Measurements from ENCODE around the gene GGN.
"Not testable (repeated sequence)": the region's sequence is repeated elsewhere in the genome, so short reads cannot be mapped to it uniquely, and the experiment has no call there.

GGN gene

DNA sequence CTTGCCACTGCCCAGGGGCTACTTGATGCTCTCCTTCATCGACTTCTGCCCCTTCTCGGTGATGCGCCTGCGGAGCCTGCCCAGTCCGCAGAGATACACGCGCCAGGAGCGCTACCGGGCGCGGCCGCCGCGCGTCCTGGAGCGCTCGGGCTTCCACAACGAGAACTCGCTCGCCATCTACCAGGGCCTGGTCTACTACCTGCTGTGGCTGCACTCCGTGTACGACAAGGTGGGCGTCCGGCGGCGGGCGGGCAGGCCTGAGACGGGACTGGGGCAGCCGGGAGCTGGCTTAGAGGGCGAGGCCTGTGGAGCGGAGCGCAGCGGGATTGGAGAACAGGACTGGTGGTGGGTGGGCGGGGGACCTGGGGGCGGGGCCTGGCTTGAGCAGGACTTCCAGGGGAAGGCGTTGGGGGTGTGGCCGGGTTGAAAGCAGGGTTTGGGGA, 26.2 kb downstream of the GGN start:
- no peak for DNase-seq (ENCODE audit: low read depth)

DNA sequence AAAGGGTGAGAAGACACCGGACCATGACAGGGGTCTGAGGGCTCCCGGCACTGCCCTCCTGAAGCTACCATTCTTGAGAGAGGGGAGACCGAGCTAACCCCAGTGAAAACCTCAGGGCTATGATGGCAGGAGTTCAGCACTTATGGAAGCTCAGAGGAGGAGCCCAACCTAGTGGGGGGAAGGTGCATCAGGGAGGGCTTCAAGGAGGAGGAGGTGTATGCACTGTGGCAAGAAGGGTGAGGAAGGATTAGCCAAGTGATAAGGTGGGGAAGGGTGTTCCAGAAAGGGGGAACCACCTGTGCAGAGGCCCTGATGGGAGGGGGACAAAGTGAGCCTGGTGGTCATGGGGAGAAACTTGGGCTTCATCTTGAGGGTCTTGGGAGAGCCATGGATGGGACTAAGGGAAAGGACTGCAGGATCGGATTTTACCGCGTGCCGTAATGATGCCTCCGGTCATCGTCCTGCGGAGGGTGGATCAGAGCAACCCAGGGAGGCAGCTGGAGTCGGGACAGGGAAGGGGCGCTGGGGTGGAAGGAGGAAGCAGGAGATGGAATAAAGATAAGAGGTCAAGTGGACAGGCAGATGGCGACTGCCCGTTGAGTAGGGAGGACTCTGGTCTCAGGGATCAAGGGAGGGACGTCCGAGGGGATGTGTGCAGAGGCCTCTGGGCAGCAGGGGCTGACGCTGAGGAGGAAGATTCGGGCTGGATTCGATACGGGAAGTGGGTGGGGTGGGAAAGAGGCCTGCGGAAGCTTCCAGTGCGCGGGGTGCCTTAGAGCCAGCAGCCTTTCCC, 26.8 kb downstream of the GGN start:
- DNase-seq (ENCODE audit: low read depth) = no peak

DNA sequence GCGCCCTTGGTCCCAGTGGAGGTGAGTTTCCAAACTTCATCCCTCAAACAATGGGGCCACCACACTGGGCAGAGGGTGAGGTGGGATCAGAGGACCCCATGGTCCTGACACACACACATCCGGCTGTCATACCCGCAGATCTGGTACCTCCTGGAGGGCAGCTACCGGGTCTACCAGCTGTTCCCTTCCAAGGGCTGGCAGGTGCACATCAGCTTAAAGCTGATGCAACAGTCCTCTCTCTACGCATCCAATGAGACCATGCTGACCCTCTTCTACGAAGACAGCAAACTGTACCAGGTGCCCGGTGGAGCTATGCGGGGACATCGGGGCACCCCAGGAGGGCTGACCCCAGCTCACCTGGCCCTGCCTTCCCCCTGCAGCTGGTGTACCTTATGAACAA, 27.5 kb downstream of the GGN start:
- no peak for DNase-seq (ENCODE audit: low read depth)

DNA sequence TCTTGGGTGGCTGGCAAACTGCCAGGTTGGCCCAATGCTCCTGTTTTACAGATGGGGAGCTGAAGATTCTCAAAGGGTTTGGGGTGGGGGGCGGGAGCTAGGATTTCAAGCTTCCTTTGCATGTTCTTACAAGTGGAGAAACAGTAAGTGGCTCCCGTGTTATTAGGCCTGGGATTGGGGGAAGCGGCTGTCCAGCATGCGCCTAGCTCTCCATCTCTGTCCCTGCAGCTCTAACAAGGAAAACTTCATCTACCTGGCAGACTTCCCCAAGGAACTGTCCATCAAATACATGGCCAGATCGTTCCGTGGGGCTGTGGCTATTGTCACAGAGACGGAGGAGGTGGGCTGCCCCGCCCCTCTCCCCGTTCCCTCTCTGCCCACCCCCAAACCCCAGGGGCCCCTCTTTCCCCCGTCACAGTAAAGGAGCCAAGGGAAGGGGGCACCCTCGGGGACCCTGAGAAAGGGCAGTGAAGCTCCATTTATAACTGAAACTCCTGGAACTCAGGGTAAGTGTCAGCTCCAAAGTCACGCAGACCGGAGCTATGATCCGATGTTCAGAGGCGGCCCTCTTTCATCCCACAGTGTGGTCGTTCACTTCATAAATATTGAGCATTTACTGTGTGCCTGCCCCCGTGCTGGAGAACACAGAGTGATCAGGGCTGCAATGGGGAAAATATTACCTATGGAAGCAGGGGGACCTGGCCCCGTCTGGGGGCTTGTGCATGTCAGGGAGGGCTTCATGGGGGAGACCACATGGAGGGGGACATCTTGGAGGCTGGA, 28.4 kb downstream of the GGN start:
- no peak for DNase-seq (ENCODE audit: low read depth)

DNA sequence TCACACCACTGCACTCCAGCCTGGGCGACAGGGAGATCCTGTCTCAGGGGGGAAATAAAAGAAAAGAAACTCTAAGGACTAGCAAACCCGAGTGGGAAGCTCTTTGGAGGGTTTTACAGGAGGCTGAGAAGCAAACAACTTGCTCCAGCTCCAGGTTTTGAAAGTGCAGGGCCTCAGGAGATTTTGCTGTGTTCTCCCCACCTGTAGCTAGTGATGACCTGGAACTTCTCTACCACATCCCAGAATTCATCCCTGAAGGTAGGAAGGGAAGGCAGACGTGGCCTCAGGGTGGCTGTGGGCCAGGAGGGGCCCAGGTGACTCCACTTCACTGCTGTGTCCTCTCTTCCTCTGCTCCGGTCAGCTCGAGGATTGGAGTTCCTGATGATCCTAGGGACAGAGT, 29.8 kb downstream of the GGN start:
- no peak for DNase-seq (ENCODE audit: low read depth)

DNA sequence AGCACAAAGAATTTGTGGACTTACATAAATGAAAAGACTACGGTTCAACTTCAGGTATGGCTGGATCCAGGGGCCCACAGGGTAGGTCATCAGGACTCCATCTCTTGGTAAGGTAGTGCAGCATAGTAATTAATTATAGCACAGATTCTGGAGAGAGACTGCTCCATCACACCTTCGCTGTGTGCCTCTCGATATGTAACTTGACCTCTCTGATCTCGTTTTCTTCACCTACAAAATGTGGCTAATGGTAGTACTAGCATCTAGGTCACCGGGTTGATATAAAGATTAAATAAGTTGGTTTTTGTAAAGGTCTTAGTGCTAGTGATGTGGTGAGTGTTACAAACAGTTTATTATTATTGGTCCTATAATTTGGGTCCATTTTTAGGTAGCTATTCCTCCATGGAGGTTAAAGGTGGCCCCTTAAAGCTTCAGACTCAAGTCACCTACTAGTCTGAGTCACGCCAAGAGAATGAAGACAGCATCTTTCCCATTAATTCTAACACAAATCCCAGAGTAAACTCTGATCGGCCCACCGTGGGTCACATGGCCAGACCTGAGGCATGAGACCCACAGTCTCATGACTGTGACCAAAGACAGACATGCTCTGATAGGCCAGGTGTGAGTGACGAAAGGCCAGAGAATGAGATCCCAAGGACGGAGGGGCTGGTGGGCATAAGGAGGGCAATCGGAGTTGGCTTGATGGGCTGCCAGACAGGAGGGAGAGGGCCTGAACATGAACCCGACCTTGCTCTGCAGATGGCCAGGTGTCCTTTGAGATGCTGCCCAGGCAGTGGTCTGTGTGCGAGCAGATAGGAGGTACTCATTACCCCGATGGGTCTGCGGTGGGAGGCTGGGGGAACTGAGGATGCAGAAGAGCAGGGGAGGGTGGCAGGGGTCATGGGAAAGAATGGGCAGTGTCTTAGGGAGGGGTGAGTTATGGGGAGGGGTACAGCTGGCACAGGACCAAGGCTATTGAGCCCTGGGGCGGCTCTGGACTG, 31.8 kb downstream of the GGN start:
- DNase-seq (ENCODE audit: low read depth) = no peak

DNA sequence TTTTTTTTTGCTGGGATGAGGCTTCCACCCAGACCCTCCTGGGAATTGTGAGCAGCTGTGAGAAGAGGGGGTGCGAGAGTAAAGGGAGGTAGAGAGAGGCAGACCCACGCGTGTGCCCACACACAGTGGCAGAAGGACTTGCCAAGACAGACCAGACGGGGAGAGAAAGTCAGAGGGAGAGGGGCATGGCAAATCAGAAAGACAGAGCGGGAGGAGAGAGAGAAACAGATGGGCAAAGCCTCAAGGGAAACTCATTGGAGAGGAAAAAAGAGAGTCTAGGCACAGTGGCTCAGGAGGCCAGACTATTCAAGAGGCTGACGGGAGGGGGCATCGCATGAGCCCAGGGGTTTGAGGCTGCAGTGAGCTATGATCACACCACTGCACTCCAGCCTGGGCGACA, 35.2 kb downstream of the GGN start:
- no peak for DNase-seq (ENCODE audit: low read depth)

DNA sequence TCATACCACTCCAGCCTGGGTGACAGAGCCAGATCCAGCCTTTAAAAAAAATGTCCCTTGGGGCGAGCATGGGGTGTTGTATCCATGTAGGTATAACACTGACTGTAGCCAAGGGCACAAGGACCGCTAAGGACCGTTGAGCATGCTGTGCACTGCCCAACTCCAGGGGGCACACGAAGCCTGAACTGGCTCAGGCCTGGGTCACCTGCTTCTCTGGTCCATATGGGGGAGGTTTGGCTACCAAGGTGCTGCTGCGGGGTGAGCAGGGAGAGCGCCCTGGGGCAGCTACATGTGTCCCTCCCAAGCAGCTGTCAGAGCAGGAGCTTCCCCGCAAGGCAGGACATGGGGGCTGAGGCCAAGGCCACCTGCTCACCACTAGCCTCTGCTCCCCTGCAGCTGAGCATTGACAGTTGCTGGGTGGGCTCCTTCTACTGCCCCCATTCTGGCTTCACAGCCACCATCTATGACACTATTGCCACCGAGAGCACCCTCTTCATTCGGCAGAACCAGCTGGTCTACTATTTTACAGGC, 35.9 kb downstream of the GGN start:
- DNase-seq (ENCODE audit: low read depth) = no peak

DNA sequence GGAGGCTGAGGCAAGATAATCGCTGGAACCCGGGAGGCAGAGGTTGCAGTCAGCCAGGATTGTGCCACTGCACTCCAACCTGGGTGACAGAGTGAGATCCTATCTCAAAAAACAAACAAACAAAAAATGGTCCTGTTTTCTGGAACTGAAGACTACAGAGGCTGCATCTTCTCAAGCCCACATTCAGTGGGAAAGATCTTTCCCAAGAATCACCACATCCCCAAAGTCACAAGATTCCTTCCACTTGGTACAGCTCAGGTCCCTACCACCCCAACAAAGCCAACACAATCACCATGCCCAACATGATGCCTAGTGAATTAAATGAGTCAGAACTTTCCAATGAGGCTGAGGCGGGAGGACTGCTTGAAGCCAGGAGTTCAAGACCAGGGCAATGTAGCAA, 37.0 kb downstream of the GGN start:
- no peak for DNase-seq (ENCODE audit: low read depth)

DNA sequence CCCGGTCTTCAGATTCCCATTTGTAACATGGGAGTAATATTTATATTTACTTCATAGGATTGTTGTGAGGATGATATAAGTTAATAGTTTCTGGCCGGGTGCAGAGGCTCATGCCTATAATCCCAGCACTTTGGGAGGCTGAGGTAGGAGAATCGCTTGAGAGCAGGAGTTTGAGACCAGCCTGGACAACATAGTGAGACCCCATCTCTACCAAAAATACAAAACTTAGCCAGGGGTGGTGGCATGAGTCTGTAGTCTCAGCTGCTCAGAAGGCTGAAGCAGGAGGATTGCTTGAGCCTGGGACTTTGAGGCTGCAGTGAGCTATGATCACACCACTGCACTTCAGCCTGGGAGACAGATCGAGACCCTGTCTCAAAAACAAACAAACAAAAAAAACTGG, 41.0 kb downstream of the GGN start:
- no peak for DNase-seq (ENCODE audit: low read depth)

DNA sequence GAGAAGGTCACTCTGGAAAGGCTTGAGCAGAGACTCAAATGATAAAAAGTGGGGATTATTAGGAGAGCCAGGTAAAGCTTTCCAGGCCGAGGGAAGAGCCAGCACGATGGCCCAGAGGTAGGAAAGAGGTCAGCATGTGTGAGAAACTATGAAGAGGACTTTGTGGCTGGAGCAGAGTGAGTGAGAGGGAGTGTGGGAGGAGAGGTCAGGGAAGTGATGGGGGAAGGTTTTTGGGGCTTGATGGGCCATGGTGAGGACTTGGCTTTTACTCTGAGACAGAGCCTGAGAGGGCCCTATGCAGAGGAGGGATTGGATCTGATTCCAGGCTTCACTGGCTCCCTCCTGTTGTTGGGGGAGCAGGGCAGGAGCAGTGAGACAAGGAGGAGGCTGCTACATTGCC, 46.9 kb downstream of the GGN start:
- DNase-seq (ENCODE audit: low read depth) = no peak

DNA sequence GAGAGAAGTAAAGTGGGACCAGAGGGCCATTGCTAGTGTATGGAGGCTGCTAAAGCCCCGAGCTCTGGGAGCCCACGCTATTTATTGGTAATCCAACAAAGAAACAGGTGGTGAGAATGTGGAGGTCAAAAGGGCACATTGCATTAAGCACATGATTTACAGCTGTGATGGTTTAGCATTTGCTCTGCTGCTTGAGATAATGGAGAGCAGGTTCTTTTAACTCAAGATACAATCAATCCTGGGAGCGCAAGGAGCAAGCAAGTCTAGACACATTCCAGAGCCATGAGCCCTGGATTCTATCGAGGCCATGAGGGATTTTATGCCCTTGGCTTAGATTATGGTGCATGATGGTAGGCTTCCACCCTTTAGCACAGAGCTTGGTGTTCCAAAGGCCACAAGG, 48.8 kb downstream of the GGN start:
- DNase-seq (ENCODE audit: low read depth) = not testable (repeated sequence)

DNA sequence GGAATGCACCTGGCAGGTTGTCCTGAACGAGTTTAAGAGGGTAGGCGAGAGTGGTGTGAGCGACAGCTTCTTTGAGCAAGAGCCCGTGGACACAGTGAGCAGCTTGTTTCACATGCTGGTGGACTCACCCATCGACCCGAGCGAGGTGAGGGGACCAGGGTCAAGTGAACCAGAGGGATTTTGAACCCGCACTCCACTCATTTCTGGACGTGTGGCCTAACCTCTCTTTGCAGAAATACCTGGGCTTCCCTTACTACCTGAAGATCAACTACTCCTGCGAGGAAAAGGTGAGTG, 50.5 kb downstream of the GGN start:
- DNase-seq (ENCODE audit: low read depth) = no peak

DNA sequence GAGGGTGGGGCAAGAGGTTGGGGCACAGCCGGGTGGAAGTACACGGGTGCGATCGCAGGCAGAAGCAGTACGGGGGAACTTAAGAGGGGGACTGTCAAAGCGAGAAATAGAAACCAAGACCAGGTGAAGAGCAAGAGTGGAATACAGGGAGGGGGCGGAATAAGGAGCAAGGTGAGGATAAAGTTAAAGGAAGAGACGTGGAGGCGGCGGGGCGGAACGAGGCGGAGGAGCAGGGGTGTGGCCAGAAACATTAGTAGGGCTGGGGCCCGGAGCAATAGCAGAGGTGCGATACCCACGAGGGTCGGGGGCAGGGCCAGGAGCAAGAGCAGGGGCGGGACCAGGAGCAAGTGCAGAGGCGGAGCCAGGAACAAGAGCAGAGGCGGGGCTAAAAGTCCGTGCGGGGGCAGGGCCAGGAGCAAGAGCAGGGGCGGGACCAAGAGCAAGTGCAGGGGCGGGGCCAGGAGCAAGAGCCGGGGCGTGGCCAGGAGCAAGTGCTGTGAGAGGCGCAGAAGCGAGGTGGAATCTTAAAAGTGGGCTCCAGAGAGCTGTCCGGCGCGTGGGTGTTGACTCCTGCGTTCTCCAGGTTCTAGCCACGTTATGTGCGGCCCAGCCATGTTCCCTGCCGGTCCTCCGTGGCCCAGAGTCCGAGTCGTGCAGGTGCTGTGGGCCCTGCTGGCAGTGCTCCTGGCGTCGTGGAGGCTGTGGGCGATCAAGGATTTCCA, 51.0 kb downstream of the GGN start:
- DNase-seq (ENCODE audit: low read depth) = peak; percentile 72

DNA sequence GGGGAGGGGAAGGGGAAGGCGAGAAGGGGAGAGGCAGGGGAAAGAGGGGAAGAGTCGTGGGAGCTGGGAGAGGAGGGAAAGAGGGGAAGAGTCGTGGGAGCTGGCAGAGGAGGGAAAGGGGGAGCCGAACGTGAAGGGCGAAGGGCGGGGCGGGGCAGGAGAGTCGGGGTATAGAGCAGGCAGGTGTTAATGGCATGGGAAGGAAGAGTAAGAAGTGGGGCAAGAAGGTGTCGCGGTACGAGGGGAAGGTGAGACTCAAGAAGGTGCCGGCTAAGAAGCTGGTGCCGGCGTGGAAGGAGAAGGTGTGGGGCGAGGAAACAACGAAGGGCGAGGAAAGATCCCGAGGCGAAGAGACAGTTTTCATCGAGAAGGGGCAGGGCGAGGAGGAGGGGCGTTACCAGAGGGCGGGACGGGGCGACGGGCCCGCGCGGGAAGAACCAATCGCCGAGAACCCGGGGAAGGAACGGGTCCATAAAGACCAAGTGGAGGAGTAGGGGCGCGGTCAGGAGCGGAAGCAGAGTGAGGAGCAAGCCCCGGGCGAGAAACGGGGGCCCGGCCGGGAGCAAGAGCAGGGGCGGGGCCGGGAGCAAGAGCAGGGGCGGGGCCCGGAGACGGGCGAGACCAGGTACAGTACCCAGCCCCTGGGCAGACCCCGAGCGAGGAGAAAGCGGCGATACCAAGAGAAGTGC, 51.7 kb downstream of the GGN start:
- DNase-seq (ENCODE audit: low read depth) = peak; percentile 81

Measured in non-pigmented ciliary epithelial cell (primary cell).